Head of caudate nucleus (tissue), 42 donors: Measurements from ENCODE around the gene RAB3B.
"Not testable (repeated sequence)": the region's sequence is repeated elsewhere in the genome, so short reads cannot be mapped to it uniquely, and the experiment has no call there.

ENCODE experiments used
- DNase-seq, 42 donors: peaks; one replicate each; pipeline versions ENCODE4 v3.0.0 to v3.0.0-alpha.2; 2020 to 2021; ENCODE audit warnings: mixed read lengths in 7 of 42
- intact Hi-C: fragments of 100-400 bp; cut with DNase I; formaldehyde crosslinking; loops from one replicate; pipeline ENCODE4 v1.15.0; 2022

Gene RAB3B

GRCh38 chr1:51990478-51990965, at the start of gene RAB3B:
TSS of gene RAB3B (minus strand) at chr1:51990700. CDS start at chr1:51977117, 13,583 bp downstream.
- intact Hi-C loops: no loop called here
- peak in 29 of 42 donors; percentile 5 to 51 (median 23) for DNase-seq

GRCh38 chr1:52037909-52038308, 47.4 kb upstream of the RAB3B start:
- no peak for DNase-seq
- intact Hi-C loops: no loop called here

GRCh38 chr1:52037402-52037814, 46.9 kb upstream of the RAB3B start:
- intact Hi-C loops: no loop called here
- DNase-seq: no peak

- intact Hi-C loops: no loop called here
- no peak for DNase-seq
These were observed 43.5 kb upstream of the RAB3B start for GRCh38 chr1:52034050-52034384.

GRCh38 chr1:52033190-52034049, 42.9 kb upstream of the RAB3B start, which contains the start of gene KTI12:
TSS of gene KTI12 (minus strand) at chr1:52033810. CDS start at chr1:52033761, 49 bp downstream.
- intact Hi-C loops: no loop called here

GRCh38 chr1:52032785-52033131, 42.3 kb upstream of the RAB3B start:
- intact Hi-C loops: no loop called here
- peak in 31 of 42 donors; percentile 4 to 47 (median 19) for DNase-seq

More at GRCh38 chr1:52033190-52034049, 42.9 kb upstream of the RAB3B start, which contains the start of gene KTI12:
- peak; percentile 82 to 95 (median 90) for DNase-seq

GRCh38 chr1:52032124-52032784, 41.8 kb upstream of the RAB3B start:
- intact Hi-C loops: no loop called here
- DNase-seq: no peak

- DNase-seq, intact Hi-C loops: not testable (repeated sequence)
These were observed 38.3 kb upstream of the RAB3B start for GRCh38 chr1:52028839-52029238.

GRCh38 chr1:52028328-52028727, 37.8 kb upstream of the RAB3B start:
- no peak for DNase-seq
- intact Hi-C loops: no loop called here

GRCh38 chr1:52026278-52026677, 35.8 kb upstream of the RAB3B start:
- no peak for DNase-seq
- intact Hi-C loops: no loop called here

- intact Hi-C loops: no loop called here
- DNase-seq: no peak
These were observed 31.6 kb upstream of the RAB3B start for GRCh38 chr1:52022133-52022532.

- intact Hi-C loops: no loop called here
- no peak for DNase-seq
These were observed 17.7 kb upstream of the RAB3B start for GRCh38 chr1:52008071-52008809.

GRCh38 chr1:52007215-52008002, 16.9 kb upstream of the RAB3B start:
- no peak for DNase-seq
- intact Hi-C loops: no loop called here

- intact Hi-C loops, DNase-seq: not testable (repeated sequence)
These were observed 15.6 kb upstream of the RAB3B start for GRCh38 chr1:52006081-52006553.

GRCh38 chr1:52005548-52005947, 15.0 kb upstream of the RAB3B start:
- intact Hi-C loops, DNase-seq: not testable (repeated sequence)

GRCh38 chr1:52003877-52004276, 13.4 kb upstream of the RAB3B start:
- DNase-seq: no peak
- intact Hi-C loops: loop anchor here (5.0 kb wide), 1 partner anchor 107 kb away; no protein-coding TSS in a partner anchor

GRCh38 chr1:52002038-52002917, 11.8 kb upstream of the RAB3B start:
- intact Hi-C loops: loop anchor here (5.0 kb wide), 1 partner anchor 105 kb away; no protein-coding TSS in a partner anchor
- peak in 31 of 42 donors; percentile 10 to 87 (median 50) for DNase-seq
